HUES48 (cell line): ENCODE measurements around the gene ADCY9.
"Not testable (repeated sequence)": the region's sequence is repeated elsewhere in the genome, so short reads cannot be mapped to it uniquely, and the experiment has no call there.

Experiments used
- H3K27ac ChIP-seq: one replicate; pipeline ENCODE4 v1.7.0; 2013; ENCODE audit warnings: low read depth, low read length, inconsistent platforms
- H3K27me3 ChIP-seq: 2 replicates; pipeline ENCODE4 v1.6.1; 2013; ENCODE audit warnings: mild to moderate bottlenecking, low read length; ENCODE audit not compliant: control insufficient read depth, insufficient read depth
- H3K36me3 ChIP-seq: 2 replicates; pipeline ENCODE4 v1.6.1; 2013; ENCODE audit warnings: low read length; ENCODE audit not compliant: control insufficient read depth, insufficient read depth
- H3K4me1 ChIP-seq: 2 replicates; pipeline ENCODE4 v1.6.1; 2013; ENCODE audit warnings: mild to moderate bottlenecking, low read length; ENCODE audit not compliant: control insufficient read depth, insufficient read depth
- H3K4me3 ChIP-seq: 2 replicates; pipeline ENCODE4 v1.5.1; 2013; ENCODE audit warnings: mild to moderate bottlenecking, low read depth, low read length
- H3K9ac ChIP-seq: 2 replicates; pipeline ENCODE4 v1.6.1; 2013; ENCODE audit warnings: mild to moderate bottlenecking, low read depth, low read length, moderate library complexity
- H3K9me3 ChIP-seq: 2 replicates; pipeline ENCODE4 v1.6.1; 2013; ENCODE audit warnings: low read length; ENCODE audit not compliant: control insufficient read depth, insufficient read depth

Gene ADCY9

GRCh38 chr16:4049031-4049430 lies 67.2 kb downstream of the ADCY9 start:
- no peaks in the 10 kb centered on the region for H3K9me3 ChIP-seq
- no peak overlapping the region for H3K27ac ChIP-seq
- H3K36me3 ChIP-seq: no peaks in the 10 kb centered on the region
- no peaks in the 10 kb centered on the region for H3K27me3 ChIP-seq
- no peak overlapping the region for H3K9ac ChIP-seq
- H3K4me1 ChIP-seq: no peaks in the 10 kb centered on the region
- no peak overlapping the region for H3K4me3 ChIP-seq

GRCh38 chr16:4048481-4048880 lies 67.8 kb downstream of the ADCY9 start:
- Histone ChIP-seq H3K27me3 (no peaks in the 10 kb centered on the region), H3K4me1 (no peaks in the 10 kb centered on the region), H3K9me3 (no peaks in the 10 kb centered on the region), H3K9ac (no peak overlapping the region), H3K36me3 (no peaks in the 10 kb centered on the region), H3K4me3 (no peak overlapping the region), H3K27ac (no peak overlapping the region)

- Histone ChIP-seq H3K27me3 (no peaks in the 10 kb centered on the region), H3K4me3 (no peak overlapping the region), H3K9me3 (no peaks in the 10 kb centered on the region), H3K36me3 (no peaks in the 10 kb centered on the region), H3K9ac (no peak overlapping the region), H3K27ac (no peak overlapping the region), H3K4me1 (no peaks in the 10 kb centered on the region)
Observed at GRCh38 chr16:4046221-4046620, 70.0 kb downstream of the ADCY9 start.

- H3K4me3 ChIP-seq, H3K9ac ChIP-seq, H3K36me3 ChIP-seq, H3K9me3 ChIP-seq, H3K27ac ChIP-seq, H3K27me3 ChIP-seq, H3K4me1 ChIP-seq: not testable (repeated sequence)
Observed at GRCh38 chr16:4045561-4045960, 70.7 kb downstream of the ADCY9 start.

GRCh38 chr16:4042581-4042980 lies 73.7 kb downstream of the ADCY9 start:
- Histone ChIP-seq H3K4me3 (no peak overlapping the region), H3K27me3 (no peaks in the 10 kb centered on the region), H3K27ac (no peak overlapping the region), H3K36me3 (no peaks in the 10 kb centered on the region), H3K9me3 (no peaks in the 10 kb centered on the region), H3K4me1 (no peaks in the 10 kb centered on the region), H3K9ac (no peak overlapping the region)

- Histone ChIP-seq H3K9me3 (no peaks in the 10 kb centered on the region), H3K27ac (no peak overlapping the region), H3K36me3 (no peaks in the 10 kb centered on the region), H3K9ac (no peak overlapping the region), H3K4me3 (no peak overlapping the region), H3K4me1 (no peaks in the 10 kb centered on the region), H3K27me3 (no peaks in the 10 kb centered on the region)
Observed at GRCh38 chr16:4038448-4038847, 77.8 kb downstream of the ADCY9 start.

- H3K27me3 ChIP-seq, H3K36me3 ChIP-seq, H3K9ac ChIP-seq, H3K9me3 ChIP-seq, H3K4me1 ChIP-seq, H3K4me3 ChIP-seq, H3K27ac ChIP-seq: not testable (repeated sequence)
Observed at GRCh38 chr16:4036952-4037351, 79.3 kb downstream of the ADCY9 start.

- no peaks in the 10 kb centered on the region for H3K36me3 ChIP-seq
- 0 out of 2 replicates have a peak, but pooled peaks cover under 1% of the 10 kb centered on the region for H3K4me1 ChIP-seq
- H3K27ac ChIP-seq: no peak overlapping the region
- no peaks in the 10 kb centered on the region for H3K9me3 ChIP-seq
- H3K4me3 ChIP-seq: no peak overlapping the region
- no peaks in the 10 kb centered on the region for H3K27me3 ChIP-seq
- H3K9ac ChIP-seq: no peak overlapping the region
Observed at GRCh38 chr16:4034963-4035362, 81.3 kb downstream of the ADCY9 start.

- Histone ChIP-seq H3K9me3 (no peaks in the 10 kb centered on the region), H3K27ac (no peak overlapping the region), H3K9ac (no peak overlapping the region), H3K36me3 (no peaks in the 10 kb centered on the region), H3K4me1 (peaks cover 9% of the 10 kb centered on the region), H3K27me3 (no peaks in the 10 kb centered on the region), H3K4me3 (no peak overlapping the region)
Observed at GRCh38 chr16:4033951-4034350, 82.3 kb downstream of the ADCY9 start.

GRCh38 chr16:4032768-4033167 lies 83.5 kb downstream of the ADCY9 start:
- Histone ChIP-seq H3K4me1 (peaks cover 10% of the 10 kb centered on the region), H3K9ac (no peak overlapping the region), H3K9me3 (no peaks in the 10 kb centered on the region), H3K36me3 (no peaks in the 10 kb centered on the region), H3K27me3 (no peaks in the 10 kb centered on the region), H3K27ac (no peak overlapping the region), H3K4me3 (no peak overlapping the region)

- Histone ChIP-seq H3K27ac (no peak overlapping the region), H3K36me3 (no peaks in the 10 kb centered on the region), H3K9ac (no peak overlapping the region), H3K27me3 (no peaks in the 10 kb centered on the region), H3K4me3 (no peak overlapping the region), H3K9me3 (no peaks in the 10 kb centered on the region; the same call in 1 of the 2 replicates), H3K4me1 (peaks cover 10% of the 10 kb centered on the region)
Observed at GRCh38 chr16:4028144-4028543, 88.1 kb downstream of the ADCY9 start.

GRCh38 chr16:4026854-4027253 lies 89.4 kb downstream of the ADCY9 start:
- peak overlapping the region; percentile 36 for H3K27ac ChIP-seq
- no peak overlapping the region for H3K9ac ChIP-seq
- H3K4me1 ChIP-seq: peaks cover 10% of the 10 kb centered on the region
- H3K36me3 ChIP-seq: no peaks in the 10 kb centered on the region
- H3K4me3 ChIP-seq: no peak overlapping the region
- H3K27me3 ChIP-seq: no peaks in the 10 kb centered on the region
- H3K9me3 ChIP-seq: no peaks in the 10 kb centered on the region; the same call in 1 of the 2 replicates
